Measurements from ENCODE around the gene FYB1. TPM values are rescaled to one million over a fixed set of nuclear protein-coding genes. Genes with fewer than 3 reads are reported as not detected.

FYB1 gene
- total and polyA plus RNA-seq, 2 donors (not counting 1 experiment from before 2014, with no cell fraction given): 1.3 to 1.4 TPM

GRCh38 chr5:39207345-39208045, 11.9 kb downstream of the FYB1 start:
- Histone ChIP-seq H3K27me3 (replicated peaks in 1 of 4; ENCODE audit: control extremely low read depth in 1 of 4, control insufficient read depth in 3 of 4, insufficient read depth in 4 of 4, low read length in 3 of 4) (no peaks in the 10 kb centered on the region), H3K79me2 (ENCODE audit: control insufficient read depth, insufficient read depth, low read length) (no peaks in the 10 kb centered on the region), H4K20me1 (ENCODE audit: control insufficient read depth, insufficient read depth, low read length, poor library complexity, severe bottlenecking) (no peaks in the 10 kb centered on the region), H3K9me3 (ENCODE audit: control extremely low read depth in 1 of 3, control insufficient read depth in 2 of 3, insufficient read depth in 1 of 3, low read length in 2 of 3) (no peaks in the 10 kb centered on the region), H3K27ac (ENCODE audit: low read length in 2 of 2) (no peak overlapping the region), H3K4me1 (ENCODE audit: control insufficient read depth in 2 of 2, insufficient read depth in 2 of 2, low read length in 2 of 2) (peaks cover 27 to 28% of the 10 kb centered on the region in 2 donors), H3K4me3 (ENCODE audit: control extremely low read depth in 1 of 5, extremely low read depth in 1 of 5, insufficient read depth in 1 of 5, low read depth in 2 of 5, low read length in 4 of 5) (no peak overlapping the region), H3K4me2 (replicated peaks; ENCODE audit: low read depth, low read length, poor library complexity, severe bottlenecking) (no peak overlapping the region), H3K36me3 (replicated peaks in 1 of 2; ENCODE audit: control extremely low read depth in 1 of 2, control insufficient read depth in 1 of 2, extremely low read depth in 1 of 2, insufficient read depth in 2 of 2, low read length in 1 of 2) (no peaks in the 10 kb centered on the region), H3K9ac (ENCODE audit: low read length) (no peak overlapping the region), H2AFZ (ENCODE audit: insufficient read depth, low read depth, low read length, poor library complexity, severe bottlenecking) (no peak overlapping the region)
- Mint-ChIP-seq H3K9me3 (ENCODE audit: insufficient read depth) (no peaks in the 10 kb centered on the region), H3K27me3 (peaks cover 20% of the 10 kb centered on the region), H3K27ac (no peak overlapping the region), H3K4me3 (no peak overlapping the region), H3K4me1 (peaks cover 27% of the 10 kb centered on the region)
- ATAC-seq (ENCODE audit: low read depth) (no peak), DNase-seq (no peak)
- ChIA-PET CTCF (no interaction called here), POLR2A (no interaction called here)
- TF ChIP-seq CTCF (IDR thresholded peaks at IDR 0.05): no peak
- no peak for TF ChIP-seq EZH2 (IDR thresholded peaks at IDR 0.05; ENCODE audit: borderline replicate concordance, insufficient read depth, low read depth, low read length, poor library complexity, severe bottlenecking)
- WGBS (ENCODE audit: insufficient coverage): 67% methylated on average over 1 of the region's 5 CpGs
- intact Hi-C loops (cut with micrococcal nuclease): no loop called here

- H3K4me2 ChIP-seq (replicated peaks; ENCODE audit: low read depth, low read length, poor library complexity, severe bottlenecking): no peak overlapping the region
- H3K4me1 ChIP-seq (ENCODE audit: control insufficient read depth in 2 of 2, insufficient read depth in 2 of 2, low read length in 2 of 2): peaks cover 24% of the 10 kb centered on the region in 2 donors
- H3K27ac ChIP-seq (ENCODE audit: low read length in 2 of 2): no peak overlapping the region
Observed at GRCh38 chr5:39206630-39207321, 12.6 kb downstream of the FYB1 start.

More at GRCh38 chr5:39206630-39207321, 12.6 kb downstream of the FYB1 start:
- H3K79me2 ChIP-seq (ENCODE audit: control insufficient read depth, insufficient read depth, low read length): no peaks in the 10 kb centered on the region
- no peak overlapping the region for H3K9ac ChIP-seq (ENCODE audit: low read length)
- H4K20me1 ChIP-seq (ENCODE audit: control insufficient read depth, insufficient read depth, low read length, poor library complexity, severe bottlenecking): no peaks in the 10 kb centered on the region
- no peaks in the 10 kb centered on the region for H3K9me3 ChIP-seq (ENCODE audit: control extremely low read depth in 1 of 3, control insufficient read depth in 2 of 3, insufficient read depth in 1 of 3, low read length in 2 of 3)
- H3K4me1 Mint-ChIP-seq: peaks cover 26% of the 10 kb centered on the region
- no CpG with 5 or more reads among the region's 3 CpGs for WGBS (ENCODE audit: insufficient coverage)
- ATAC-seq (ENCODE audit: low read depth): no peak
- intact Hi-C loops (cut with micrococcal nuclease): no loop called here
- ChIA-PET POLR2A (no interaction called here), CTCF (interaction anchor here (1.6 kb wide), 1 partner anchor 10 kb away, joined by 10 read pairs; no protein-coding TSS in a partner anchor)
- no peaks in the 10 kb centered on the region for H3K27me3 ChIP-seq (replicated peaks in 1 of 4; ENCODE audit: control extremely low read depth in 1 of 4, control insufficient read depth in 3 of 4, insufficient read depth in 4 of 4, low read length in 3 of 4)
- H2AFZ ChIP-seq (ENCODE audit: insufficient read depth, low read depth, low read length, poor library complexity, severe bottlenecking): no peak overlapping the region
- H3K4me3 ChIP-seq (ENCODE audit: control extremely low read depth in 1 of 5, extremely low read depth in 1 of 5, insufficient read depth in 1 of 5, low read depth in 2 of 5, low read length in 4 of 5): no peak overlapping the region
- no peak for TF ChIP-seq CTCF (IDR thresholded peaks at IDR 0.05)
- no peak for TF ChIP-seq EZH2 (IDR thresholded peaks at IDR 0.05; ENCODE audit: borderline replicate concordance, insufficient read depth, low read depth, low read length, poor library complexity, severe bottlenecking)
- H3K9me3 Mint-ChIP-seq (ENCODE audit: insufficient read depth): no peaks in the 10 kb centered on the region
- no peak for DNase-seq
- no peak overlapping the region for H3K27ac Mint-ChIP-seq
- no peaks in the 10 kb centered on the region for H3K36me3 ChIP-seq (replicated peaks in 1 of 2; ENCODE audit: control extremely low read depth in 1 of 2, control insufficient read depth in 1 of 2, extremely low read depth in 1 of 2, insufficient read depth in 2 of 2, low read length in 1 of 2)
- H3K27me3 Mint-ChIP-seq: peaks cover 19% of the 10 kb centered on the region
- no peak overlapping the region for H3K4me3 Mint-ChIP-seq

Data from B cell (primary cell).